Ishikawa (cell line): ENCODE measurements around the gene GABRD.

Experiments used
- CEBPB ChIP-seq: IDR thresholded peaks from 2 replicates; pipeline ENCODE4 v1.6.1; 2012
- CREB1 ChIP-seq: IDR thresholded peaks from 2 replicates; pipeline ENCODE4 v1.6.1; 2012; ENCODE audit warnings: low read depth
- EGR1 ChIP-seq: IDR thresholded peaks from 2 replicates; pipeline ENCODE4 v1.6.1; 2012
- EP300 ChIP-seq: IDR thresholded peaks from 2 replicates; pipeline ENCODE4 v1.6.1; 2012; ENCODE audit warnings: borderline replicate concordance
- FOXM1 ChIP-seq: IDR thresholded peaks from 2 replicates; pipeline ENCODE4 v1.6.1; 2012; ENCODE audit warnings: low read depth, borderline replicate concordance
- NFIC ChIP-seq: IDR thresholded peaks from 2 replicates; pipeline ENCODE4 v1.6.1; 2012
- RAD21 ChIP-seq: IDR thresholded peaks from 2 replicates; pipeline ENCODE4 v1.6.1; 2012; ENCODE audit warnings: low read depth
- TAF1 ChIP-seq: IDR thresholded peaks from 2 replicates; pipeline ENCODE4 v1.6.1; 2012; ENCODE audit warnings: low read depth, mild to moderate bottlenecking
- TCF12 ChIP-seq: IDR thresholded peaks from 2 replicates; pipeline ENCODE4 v1.6.1; 2012; ENCODE audit warnings: low read depth
- TEAD4 ChIP-seq: IDR thresholded peaks from 2 replicates; pipeline ENCODE4 v1.6.1; 2012
- YY1 ChIP-seq: IDR thresholded peaks from 2 replicates; pipeline ENCODE4 v1.6.1; 2012; ENCODE audit warnings: low read depth
- ZBTB7A ChIP-seq: IDR thresholded peaks from 2 replicates; pipeline ENCODE4 v1.6.1; 2012; ENCODE audit warnings: low read depth
- TF ChIP-seq, protein P1 (sequence below): IDR thresholded peaks from 2 replicates; pipeline ENCODE4 v1.6.1; 2012
- TF ChIP-seq, protein P2 (sequence below): IDR thresholded peaks from 2 replicates; pipeline ENCODE4 v1.6.1; 2012; ENCODE audit warnings: low read depth, mild to moderate bottlenecking
- TF ChIP-seq, protein P3 (sequence below): IDR thresholded peaks from 2 replicates; pipeline ENCODE4 v1.6.1; 2012

GABRD gene

DNA sequence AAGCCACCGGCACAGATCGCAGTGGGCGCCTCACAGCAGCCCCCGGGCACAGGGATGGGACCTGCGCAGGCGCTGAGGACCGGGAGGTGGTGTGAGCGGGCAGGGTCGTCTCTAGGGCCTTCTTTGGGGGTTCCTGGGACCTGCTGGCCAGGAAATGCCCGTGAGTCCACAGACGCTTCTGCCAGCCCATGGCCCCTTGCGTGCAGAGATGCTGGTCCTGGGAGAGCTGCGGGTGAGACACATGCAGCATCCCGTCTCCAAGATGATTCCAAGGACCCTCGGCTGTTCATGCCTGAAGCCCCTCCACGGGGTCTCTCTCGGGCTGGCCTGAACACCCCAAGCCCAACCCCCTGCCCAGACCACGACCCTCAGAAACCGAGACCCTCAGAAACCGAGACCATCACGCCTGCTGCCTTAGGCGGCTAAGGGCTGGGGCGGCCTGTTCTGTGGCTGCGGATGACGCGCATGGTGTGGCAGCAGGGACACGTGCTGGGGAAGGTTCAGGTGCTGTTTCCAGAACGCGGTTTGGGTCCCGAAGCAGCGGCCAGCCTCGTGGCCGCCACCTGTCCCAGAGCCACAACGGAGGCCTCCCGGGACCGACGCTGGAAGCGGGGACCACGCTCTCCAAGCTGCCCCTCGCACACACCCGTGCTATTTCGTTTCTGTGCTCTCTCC is 38.5 kb upstream of the GABRD start:
- TF ChIP-seq, protein P1, sequence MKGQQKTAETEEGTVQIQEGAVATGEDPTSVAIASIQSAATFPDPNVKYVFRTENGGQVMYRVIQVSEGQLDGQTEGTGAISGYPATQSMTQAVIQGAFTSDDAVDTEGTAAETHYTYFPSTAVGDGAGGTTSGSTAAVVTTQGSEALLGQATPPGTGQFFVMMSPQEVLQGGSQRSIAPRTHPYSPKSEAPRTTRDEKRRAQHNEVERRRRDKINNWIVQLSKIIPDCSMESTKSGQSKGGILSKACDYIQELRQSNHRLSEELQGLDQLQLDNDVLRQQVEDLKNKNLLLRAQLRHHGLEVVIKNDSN = no peak
- TF ChIP-seq TEAD4 (no peak), NFIC (no peak), CEBPB (no peak), TAF1 (no peak), CREB1 (no peak), EP300 (no peak), FOXM1 (no peak), ZBTB7A (no peak), RAD21 (no peak), EGR1 (no peak), TCF12 (no peak), YY1 (no peak)
- TF ChIP-seq, protein P2, sequence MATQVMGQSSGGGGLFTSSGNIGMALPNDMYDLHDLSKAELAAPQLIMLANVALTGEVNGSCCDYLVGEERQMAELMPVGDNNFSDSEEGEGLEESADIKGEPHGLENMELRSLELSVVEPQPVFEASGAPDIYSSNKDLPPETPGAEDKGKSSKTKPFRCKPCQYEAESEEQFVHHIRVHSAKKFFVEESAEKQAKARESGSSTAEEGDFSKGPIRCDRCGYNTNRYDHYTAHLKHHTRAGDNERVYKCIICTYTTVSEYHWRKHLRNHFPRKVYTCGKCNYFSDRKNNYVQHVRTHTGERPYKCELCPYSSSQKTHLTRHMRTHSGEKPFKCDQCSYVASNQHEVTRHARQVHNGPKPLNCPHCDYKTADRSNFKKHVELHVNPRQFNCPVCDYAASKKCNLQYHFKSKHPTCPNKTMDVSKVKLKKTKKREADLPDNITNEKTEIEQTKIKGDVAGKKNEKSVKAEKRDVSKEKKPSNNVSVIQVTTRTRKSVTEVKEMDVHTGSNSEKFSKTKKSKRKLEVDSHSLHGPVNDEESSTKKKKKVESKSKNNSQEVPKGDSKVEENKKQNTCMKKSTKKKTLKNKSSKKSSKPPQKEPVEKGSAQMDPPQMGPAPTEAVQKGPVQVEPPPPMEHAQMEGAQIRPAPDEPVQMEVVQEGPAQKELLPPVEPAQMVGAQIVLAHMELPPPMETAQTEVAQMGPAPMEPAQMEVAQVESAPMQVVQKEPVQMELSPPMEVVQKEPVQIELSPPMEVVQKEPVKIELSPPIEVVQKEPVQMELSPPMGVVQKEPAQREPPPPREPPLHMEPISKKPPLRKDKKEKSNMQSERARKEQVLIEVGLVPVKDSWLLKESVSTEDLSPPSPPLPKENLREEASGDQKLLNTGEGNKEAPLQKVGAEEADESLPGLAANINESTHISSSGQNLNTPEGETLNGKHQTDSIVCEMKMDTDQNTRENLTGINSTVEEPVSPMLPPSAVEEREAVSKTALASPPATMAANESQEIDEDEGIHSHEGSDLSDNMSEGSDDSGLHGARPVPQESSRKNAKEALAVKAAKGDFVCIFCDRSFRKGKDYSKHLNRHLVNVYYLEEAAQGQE = no peak
- TF ChIP-seq, protein P3, sequence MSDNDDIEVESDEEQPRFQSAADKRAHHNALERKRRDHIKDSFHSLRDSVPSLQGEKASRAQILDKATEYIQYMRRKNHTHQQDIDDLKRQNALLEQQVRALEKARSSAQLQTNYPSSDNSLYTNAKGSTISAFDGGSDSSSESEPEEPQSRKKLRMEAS = no peak

DNA sequence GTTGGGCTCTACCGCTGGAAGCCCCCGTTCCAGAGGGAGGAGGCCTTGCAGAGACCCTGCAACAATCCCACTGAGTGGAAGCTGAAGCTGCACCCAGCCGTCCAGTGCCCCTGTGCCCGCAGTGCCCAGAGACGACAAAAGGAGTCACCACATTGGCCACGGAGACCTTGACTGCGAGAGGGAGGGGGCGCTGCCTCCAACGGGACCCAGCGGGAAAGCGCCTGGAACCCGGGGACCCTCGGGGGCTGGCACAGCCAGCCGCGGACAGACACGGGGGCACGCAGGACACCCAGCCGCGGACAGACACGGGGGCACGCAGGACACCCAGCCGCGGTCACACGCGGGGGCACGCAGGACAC is 38.0 kb upstream of the GABRD start:
- TF ChIP-seq NFIC = no peak
- TF ChIP-seq FOXM1 = no peak
- TF ChIP-seq EGR1 = no peak
- TF ChIP-seq ZBTB7A = no peak
- no peak for TF ChIP-seq EP300
- TF ChIP-seq, protein P3 = no peak
- TF ChIP-seq, protein P2 = no peak
- TF ChIP-seq TCF12 = no peak
- no peak for TF ChIP-seq CEBPB
- TF ChIP-seq, protein P1 = no peak
- TF ChIP-seq CREB1 = no peak
- TF ChIP-seq TAF1 = no peak
- no peak for TF ChIP-seq TEAD4

DNA sequence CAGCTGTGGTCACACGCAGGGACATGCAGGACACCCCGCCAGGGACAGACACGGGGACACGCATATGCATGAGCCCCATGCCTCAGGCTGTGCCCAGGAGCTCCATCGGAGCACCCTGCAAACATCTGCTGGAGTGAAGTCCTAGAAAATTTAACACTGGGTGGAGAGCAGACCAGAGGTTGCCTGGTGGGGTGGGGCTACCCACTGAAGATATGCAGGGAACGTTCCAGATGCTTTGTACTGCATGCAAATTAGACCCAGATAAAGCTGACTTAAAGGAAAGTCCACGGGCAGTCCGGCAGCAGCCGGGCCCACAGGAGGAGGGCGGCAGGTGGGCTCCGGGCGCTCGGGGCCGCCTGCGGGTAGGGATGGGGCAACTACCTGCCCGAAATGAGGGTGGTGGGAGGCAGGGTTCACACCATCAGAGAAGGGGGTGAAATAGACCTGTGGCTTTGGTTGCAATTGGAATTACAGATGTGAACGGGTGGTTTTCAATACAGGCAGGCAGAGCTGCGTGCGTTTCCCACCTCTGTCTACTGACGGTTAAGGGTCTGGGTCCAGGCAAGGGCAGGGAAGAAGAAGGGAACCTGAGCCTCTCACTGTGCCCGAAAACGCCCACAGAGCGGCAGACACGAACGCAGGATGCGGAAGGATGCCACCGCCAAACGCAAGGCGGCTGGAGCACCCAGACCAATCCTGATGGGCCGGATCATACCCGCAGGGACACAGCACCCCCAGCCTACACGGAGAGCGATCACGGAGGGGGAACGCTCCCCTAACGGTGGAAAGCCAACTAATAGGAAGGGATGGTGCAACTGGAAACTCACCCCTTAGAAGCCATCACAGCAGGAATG is 36.5 kb upstream of the GABRD start:
- TF ChIP-seq TAF1 (no peak), TEAD4 (no peak), NFIC (no peak), CEBPB (no peak), CREB1 (no peak), EP300 (no peak), RAD21 (no peak), YY1 (no peak), ZBTB7A (no peak), TCF12 (no peak), FOXM1 (no peak), EGR1 (no peak)
- TF ChIP-seq, protein P1 = no peak
- TF ChIP-seq, protein P2 = no peak
- TF ChIP-seq, protein P3 = no peak
